ENCODE results near the gene NR2F2. TPM values are rescaled to one million over a fixed set of nuclear protein-coding genes. Genes with fewer than 3 reads are reported as not detected.
A peak's percentile ranks its signal among the peaks of the same experiment; 100 is the strongest.

NR2F2 gene
- total RNA-seq, 1 donor from 2014 or later = 12.8 TPM

DNA sequence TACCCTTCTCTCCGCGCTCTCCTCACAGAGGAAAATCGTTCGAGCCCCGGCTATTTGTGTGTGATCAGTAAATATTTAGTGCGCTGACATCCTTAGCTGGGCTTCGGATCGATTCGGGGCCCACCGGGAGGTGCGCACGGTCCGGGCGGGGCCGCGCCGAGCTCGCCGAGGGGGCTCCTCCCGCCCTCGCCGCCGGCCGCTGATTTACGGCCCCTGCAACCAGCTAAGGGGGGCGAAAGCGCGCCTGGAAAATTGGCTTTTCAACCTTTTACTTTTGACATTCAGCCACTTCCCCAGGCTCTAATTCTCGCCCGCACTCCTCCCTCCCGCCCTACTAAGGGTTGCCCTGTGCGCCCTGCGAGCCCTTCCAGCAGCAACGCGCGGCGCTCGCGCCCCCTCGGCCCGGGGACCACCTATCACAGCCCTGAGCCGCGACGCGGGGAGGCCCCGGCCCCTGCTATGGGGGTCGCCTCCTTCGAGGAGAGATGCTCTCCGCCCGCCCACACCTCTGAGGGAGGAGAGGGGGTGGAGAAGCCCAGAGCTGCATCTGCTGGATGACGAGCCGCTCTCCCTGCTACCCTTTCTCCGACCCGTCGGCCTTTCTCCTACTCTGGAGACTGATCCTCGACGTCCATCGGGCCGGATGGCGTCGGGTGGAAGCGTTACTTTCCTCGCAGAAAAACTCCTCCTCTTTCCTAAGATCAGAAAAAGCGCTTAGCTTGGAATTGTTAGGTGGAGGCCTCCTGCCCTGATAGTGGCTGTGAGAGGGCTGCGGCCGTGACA lies 7.8 kb upstream of the NR2F2 start:
- Histone ChIP-seq H3K27me3 (ENCODE audit: low read depth) (peaks cover 100% of the 10 kb centered on the region), H3K4me1 (peaks cover 52% of the 10 kb centered on the region), H3K4me3 (peak overlapping the region; percentile 88), H3K9me3 (replicated peaks) (no peaks in the 10 kb centered on the region), H3K27ac (replicated peaks) (peak overlapping the region; percentile 96), H3K36me3 (no peaks in the 10 kb centered on the region)
- no peak for DNase-seq
- intact Hi-C loops (cut with micrococcal nuclease) = loop anchor here (10.0 kb wide), 1 partner anchor 1068 kb away; no protein-coding TSS in a partner anchor
- no peak for TF ChIP-seq CTCF (IDR thresholded peaks at IDR 0.05; ENCODE audit: borderline replicate concordance)

DNA sequence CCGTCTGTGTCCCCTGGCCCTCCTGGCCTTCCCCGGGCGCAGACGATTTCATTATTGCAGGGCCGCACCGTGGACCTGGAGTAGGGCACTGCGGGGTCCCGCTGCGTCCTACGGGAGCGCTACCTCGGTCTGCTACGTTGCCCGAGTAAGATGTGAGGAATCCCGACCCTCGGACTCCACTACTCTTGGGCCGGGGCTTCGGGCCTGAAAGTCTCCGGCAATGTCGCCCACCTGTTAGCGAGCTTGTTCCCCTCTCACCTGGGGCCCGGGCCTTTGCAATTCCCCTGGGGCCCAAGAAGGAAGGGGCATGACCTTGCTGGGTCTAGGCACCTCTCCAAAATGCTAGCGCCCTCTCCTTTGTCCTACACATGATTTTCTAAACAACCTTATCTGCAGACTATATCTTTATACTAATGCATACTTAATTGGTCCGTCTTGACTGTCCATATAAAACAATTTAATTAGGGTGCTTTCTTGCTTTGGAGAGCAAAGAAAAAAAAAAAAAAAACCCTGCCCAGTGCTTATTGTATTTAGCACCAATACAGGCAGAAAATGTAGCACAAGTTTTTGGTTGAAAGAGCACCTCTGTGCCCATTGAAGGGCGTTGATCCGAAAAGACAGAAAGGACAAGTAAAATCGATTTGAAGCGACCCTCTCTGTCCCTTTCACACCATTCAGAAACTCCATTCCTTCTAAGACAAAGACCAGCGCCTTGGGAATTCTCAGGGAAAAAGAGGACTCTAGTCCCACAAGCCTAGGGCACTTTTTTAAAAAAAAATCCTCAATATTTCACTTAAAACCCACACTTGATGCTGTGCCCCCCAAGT lies 7.0 kb upstream of the NR2F2 start:
- H3K27me3 ChIP-seq (ENCODE audit: low read depth) = peaks cover 100% of the 10 kb centered on the region

GRCh38 chr15:96324192-96324895 lies 6.2 kb upstream of the NR2F2 start:
- no peak for DNase-seq
- intact Hi-C loops (cut with micrococcal nuclease) = loop anchor here (10.0 kb wide), 1 partner anchor 1070 kb away; no protein-coding TSS in a partner anchor
- no peak for TF ChIP-seq CTCF (IDR thresholded peaks at IDR 0.05; ENCODE audit: borderline replicate concordance)
- Histone ChIP-seq H3K4me1 (peaks cover 54% of the 10 kb centered on the region), H3K27me3 (ENCODE audit: low read depth) (peaks cover 100% of the 10 kb centered on the region), H3K4me3 (peak overlapping the region; percentile 88), H3K36me3 (no peaks in the 10 kb centered on the region), H3K9me3 (replicated peaks) (no peaks in the 10 kb centered on the region), H3K27ac (replicated peaks) (peak overlapping the region; percentile 96)

More for the DNA sequence above, 7.0 kb upstream of the NR2F2 start:
- no peaks in the 10 kb centered on the region for H3K36me3 ChIP-seq
- intact Hi-C loops (cut with micrococcal nuclease) = loop anchor here (10.0 kb wide), 1 partner anchor 1069 kb away; no protein-coding TSS in a partner anchor
- peak overlapping the region; percentile 88 for H3K4me3 ChIP-seq
- H3K9me3 ChIP-seq (replicated peaks) = no peaks in the 10 kb centered on the region
- peaks cover 53% of the 10 kb centered on the region for H3K4me1 ChIP-seq
- peak overlapping the region; percentile 96 for H3K27ac ChIP-seq (replicated peaks)
- no peak for TF ChIP-seq CTCF (IDR thresholded peaks at IDR 0.05; ENCODE audit: borderline replicate concordance)
- no peak for DNase-seq

DNA sequence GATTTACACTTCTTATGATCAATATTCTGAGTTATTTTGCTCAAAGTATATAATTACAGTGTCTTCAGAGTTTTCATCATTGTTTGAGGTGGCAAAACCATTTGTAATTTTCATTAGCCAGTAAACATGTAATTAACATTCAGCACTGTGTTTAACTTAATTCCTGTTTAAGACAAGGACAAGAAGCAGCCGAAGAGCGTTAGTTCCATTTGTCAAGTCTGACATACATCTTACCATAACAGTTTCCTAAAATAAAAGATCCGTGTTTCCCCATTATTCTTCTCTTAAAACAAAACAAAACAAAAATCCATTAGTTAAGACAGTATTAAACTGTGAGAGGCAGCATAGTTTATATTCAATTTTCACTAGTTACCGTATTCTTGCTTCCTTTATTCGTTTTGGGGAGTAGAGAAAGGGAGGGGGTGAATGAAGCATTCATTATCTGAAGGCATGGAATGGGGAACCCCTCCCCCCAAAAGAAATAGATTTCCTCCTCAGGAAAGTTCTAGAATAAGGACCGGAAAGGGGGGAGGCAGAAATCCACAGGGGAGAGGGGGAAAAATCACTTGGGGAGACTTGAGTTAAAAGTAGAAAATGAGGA lies 5.5 kb upstream of the NR2F2 start:
- no peak for TF ChIP-seq CTCF (IDR thresholded peaks at IDR 0.05; ENCODE audit: borderline replicate concordance)
- Histone ChIP-seq H3K4me3 (peak overlapping the region; percentile 88), H3K4me1 (peaks cover 57% of the 10 kb centered on the region), H3K36me3 (no peaks in the 10 kb centered on the region), H3K9me3 (replicated peaks) (no peaks in the 10 kb centered on the region), H3K27me3 (ENCODE audit: low read depth) (peaks cover 96% of the 10 kb centered on the region), H3K27ac (replicated peaks) (peak overlapping the region; percentile 96)
- intact Hi-C loops (cut with micrococcal nuclease) = loop anchor here (10.0 kb wide), 1 partner anchor 1070 kb away; no protein-coding TSS in a partner anchor
- DNase-seq = no peak

Measured in left ventricle myocardium inferior (tissue), 1 donor.